MM.1S (cell line): ENCODE measurements around the gene DHCR7.

Experiments
- CTCF ChIP-seq: fragments of 300-600 bp; sonication (generic); IDR thresholded peaks from 2 replicates; pipeline ENCODE4 v1.5.1; 2016; ENCODE audit warnings: antibody characterized with exemption, low read length, mixed read lengths
- EZH2phosphoT487 ChIP-seq: fragments of 300-600 bp; sonication (generic); IDR thresholded peaks from 2 replicates; pipeline ENCODE4 v1.6.1; 2018; ENCODE audit warnings: antibody characterized with exemption, low read length

DNA sequence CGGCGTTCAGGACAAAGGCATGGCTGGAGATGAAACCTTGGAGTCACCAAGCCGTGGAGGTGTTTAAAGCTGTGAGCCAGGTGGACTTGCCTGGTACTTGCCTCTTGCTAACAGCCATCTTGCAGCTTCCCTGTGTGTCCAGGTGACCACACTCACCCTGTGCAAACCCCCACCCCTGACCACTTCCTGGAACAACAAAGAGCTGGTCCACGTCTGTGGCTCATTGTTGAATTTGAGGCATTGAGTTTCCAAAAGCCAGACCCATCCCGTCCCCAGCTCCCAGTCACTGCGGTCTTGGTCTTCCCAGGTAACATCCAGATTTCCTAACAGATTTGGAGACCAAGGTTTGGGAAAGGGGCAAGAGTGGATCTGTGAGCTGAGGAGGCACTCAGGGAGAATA, 18.5 kb downstream of the DHCR7 start:
- TF ChIP-seq CTCF (no peak), EZH2phosphoT487 (no peak)
